H1 (cell line): Measurements from ENCODE around the gene DAZAP1. TPM values are rescaled to one million over a fixed set of nuclear protein-coding genes. Genes with fewer than 3 reads are reported as not detected.

Experiments used
- CTCF ChIA-PET: fragments of 300-600 bp; sonication (Branson Sonifier 250); formaldehyde crosslinking; loops from one replicate; lab custom pipeline; 2021; ENCODE audit not compliant: partially characterized antibody; lab: Charles Lee
- POLR2A ChIA-PET: fragments of 300-600 bp; sonication (Branson Sonifier 250); formaldehyde crosslinking; loops from one replicate; lab custom pipeline; 2021; ENCODE audit warnings: inconsistent platforms; ENCODE audit not compliant: partially characterized antibody; lab: Charles Lee
- DNase-seq, 2 experiments: peaks; one replicate each; pipeline versions ENCODE4 v3.0.0 to v3.0.0-alpha.2; 2010 to 2022; ENCODE audit warnings: low spot score in 2 of 2, low read depth in 1 of 2, mixed read lengths in 1 of 2
- FAIRE-seq: peaks from 2 replicates; lab custom pipeline; 2011; peaks lifted over from hg19 to GRCh38; lab: Jason Lieb, UNC
- H2AFZ ChIP-seq: 2 replicates; pipeline ENCODE4 v1.8.1; 2012; ENCODE audit warnings: low read length, inconsistent platforms
- H2AK5ac ChIP-seq: 2 replicates; pipeline ENCODE4 v1.6.1; 2013; ENCODE audit warnings: low read depth, low read length
- H2BK120ac ChIP-seq: replicated peaks from 2 replicates; pipeline ENCODE3; 2013; ENCODE audit warnings: low read depth, low read length, inconsistent platforms
- H2BK12ac ChIP-seq: 2 replicates; pipeline ENCODE4 v1.6.1; 2013; ENCODE audit warnings: low read depth, low read length
- H2BK15ac ChIP-seq: 2 replicates; pipeline ENCODE4 v1.6.1; 2013; ENCODE audit warnings: low read length
- H2BK20ac ChIP-seq: 2 replicates; pipeline ENCODE4 v1.6.1; 2013; ENCODE audit warnings: low read length
- H2BK5ac ChIP-seq: 2 replicates; pipeline ENCODE4 v1.6.1; 2013; ENCODE audit warnings: low read depth, low read length
- H3K14ac ChIP-seq: 2 replicates; pipeline ENCODE4 v1.6.1; 2013; ENCODE audit warnings: inconsistent platforms; ENCODE audit not compliant: insufficient read length
- H3K18ac ChIP-seq: 2 replicates; pipeline ENCODE4 v1.6.1; 2013; ENCODE audit warnings: low read length; ENCODE audit errors: extremely low read depth
- H3K23ac ChIP-seq: 2 replicates; pipeline ENCODE4 v1.6.1; 2013; ENCODE audit warnings: inconsistent platforms; ENCODE audit not compliant: insufficient read length
- H3K23me2 ChIP-seq: 2 replicates; pipeline ENCODE4 v1.6.1; 2013; ENCODE audit warnings: low read depth, low read length
- H3K27ac ChIP-seq: 2 replicates; pipeline ENCODE4 v1.6.1; 2011; ENCODE audit warnings: low read depth, low read length, inconsistent platforms
- H3K27me3 ChIP-seq, 4 experiments: replicated peaks in 1 of 4; 1 replicate in 1 of 4; 2 replicates in 3 of 4; pipeline versions ENCODE4 v1.6.1 to v1.8.1; 2011 to 2013; ENCODE audit warnings: low read length in 3 of 4, mild to moderate bottlenecking in 3 of 4, inconsistent platforms in 2 of 4, mixed read lengths in 2 of 4, moderate library complexity in 1 of 4; ENCODE audit not compliant: control insufficient read depth in 3 of 4, insufficient read depth in 3 of 4; ENCODE audit errors: extremely low read depth in 1 of 4
- H3K36me3 ChIP-seq, 4 experiments: 2 replicates each; pipeline versions ENCODE4 v1.6.1 to v1.8.1; 2011 to 2013; ENCODE audit warnings: mild to moderate bottlenecking in 4 of 4, low read length in 3 of 4, moderate library complexity in 2 of 4, control low read depth in 1 of 4, inconsistent platforms in 1 of 4; ENCODE audit not compliant: insufficient read depth in 4 of 4, control insufficient read depth in 2 of 4
- H3K4ac ChIP-seq: replicated peaks from 2 replicates; pipeline ENCODE3; 2013; ENCODE audit warnings: low read length, low read depth, mixed read lengths, inconsistent platforms; ENCODE audit not compliant: insufficient read length
- H3K4me1 ChIP-seq, 4 experiments: replicated peaks in 1 of 4; 1 replicate in 1 of 4; 2 replicates in 3 of 4; pipeline versions ENCODE4 v1.6.1 to v1.8.1; 2011 to 2013; ENCODE audit warnings: low read length in 3 of 4, inconsistent platforms in 2 of 4, mixed read lengths in 1 of 4; ENCODE audit not compliant: insufficient read depth in 4 of 4, control insufficient read depth in 3 of 4
- H3K4me2 ChIP-seq, 2 experiments: 2 replicates each; pipeline versions ENCODE4 v1.6.1 to v1.8.1; 2011 to 2013; ENCODE audit warnings: low read depth in 2 of 2, low read length in 2 of 2, control low read depth in 1 of 2, inconsistent platforms in 1 of 2, mild to moderate bottlenecking in 1 of 2; ENCODE audit not compliant: insufficient read depth in 1 of 2
- H3K4me3 ChIP-seq, 4 experiments: fragments of 200-600, 300-600 bp in 1 of 4; sonication (generic), shearing (Covaris generic), sonication (Bioruptor Twin) in 1 of 4; 2 replicates each; pipeline versions ENCODE4 v1.5.1 to v1.8.1; 2011 to 2016; ENCODE audit warnings: low read length in 4 of 4, low read depth in 3 of 4, control low read depth in 2 of 4, inconsistent platforms in 2 of 4, mild to moderate bottlenecking in 2 of 4, mixed read lengths in 1 of 4, moderate library complexity in 1 of 4; ENCODE audit not compliant: insufficient read depth in 2 of 4; ENCODE audit errors: extremely low read depth in 1 of 4
- H3K56ac ChIP-seq: replicated peaks from 2 replicates; pipeline ENCODE3; 2013; ENCODE audit warnings: low read depth, mild to moderate bottlenecking, mixed read lengths, low read length, inconsistent platforms; ENCODE audit not compliant: insufficient read length
- H3K79me1 ChIP-seq: 2 replicates; pipeline ENCODE4 v1.6.1; 2013; ENCODE audit warnings: low read depth, low read length, control low read depth
- H3K79me2 ChIP-seq, 2 experiments: 2 replicates each; pipeline versions ENCODE4 v1.6.1 to v1.8.1; 2012 to 2013; ENCODE audit warnings: low read length in 2 of 2, mild to moderate bottlenecking in 2 of 2, inconsistent platforms in 1 of 2; ENCODE audit not compliant: insufficient read depth in 2 of 2, control insufficient read depth in 1 of 2
- H3K9ac ChIP-seq, 4 experiments: replicated peaks in 1 of 4; 1 replicate in 1 of 4; 2 replicates in 3 of 4; pipeline versions ENCODE4 v1.6.1 to v1.8.1; 2011 to 2013; ENCODE audit warnings: low read depth in 3 of 4, low read length in 3 of 4, control low read depth in 2 of 4, mild to moderate bottlenecking in 2 of 4, moderate library complexity in 2 of 4, inconsistent platforms in 1 of 4; ENCODE audit errors: extremely low read depth in 1 of 4
- H3K9me3 ChIP-seq, 2 experiments: 2 replicates each; pipeline versions ENCODE4 v1.6.1 to v1.8.1; 2012 to 2013; ENCODE audit warnings: mild to moderate bottlenecking in 2 of 2, moderate library complexity in 2 of 2, control low read depth in 1 of 2, inconsistent platforms in 1 of 2, low read depth in 1 of 2, low read length in 1 of 2, mixed read lengths in 1 of 2; ENCODE audit not compliant: insufficient read depth in 2 of 2
- H4K20me1 ChIP-seq, 2 experiments: replicated peaks in 1 of 2; 2 replicates each; pipeline versions ENCODE3 to v1.8.1; 2011 to 2013; ENCODE audit warnings: inconsistent platforms in 2 of 2, low read length in 2 of 2, mild to moderate bottlenecking in 1 of 2; ENCODE audit not compliant: insufficient read depth in 2 of 2, control insufficient read depth in 1 of 2
- H4K5ac ChIP-seq: 2 replicates; pipeline ENCODE4 v1.6.1; 2013; ENCODE audit warnings: low read length, low read depth, mixed read lengths, inconsistent platforms; ENCODE audit not compliant: insufficient read length
- H4K8ac ChIP-seq: 2 replicates; pipeline ENCODE4 v1.8.0; 2013; ENCODE audit warnings: mild to moderate bottlenecking, moderate library complexity, low read length, inconsistent platforms; ENCODE audit not compliant: insufficient read depth; ENCODE audit errors: extremely low read depth
- H4K91ac ChIP-seq: replicated peaks from 2 replicates; pipeline ENCODE3; 2013; ENCODE audit warnings: low read length, mixed read lengths, inconsistent platforms; ENCODE audit not compliant: insufficient read length
- BACH1 ChIP-seq: IDR thresholded peaks from 2 replicates; pipeline ENCODE4 v1.6.1; 2012; ENCODE audit warnings: low read length, improper control_type of control experiment
- GTF2F1 ChIP-seq: IDR thresholded peaks from 2 replicates; pipeline ENCODE4 v1.6.1; 2012; ENCODE audit warnings: low read depth, low read length, improper control_type of control experiment, borderline replicate concordance
- KDM4A ChIP-seq: IDR thresholded peaks from one replicate; pipeline ENCODE4 v1.7.1; 2012; ENCODE audit warnings: low read depth, mild to moderate bottlenecking, moderate library complexity, low read length, inconsistent platforms; ENCODE audit not compliant: severe bottlenecking
- POLR2AphosphoS5 ChIP-seq: IDR thresholded peaks from 2 replicates; pipeline ENCODE4 v1.6.1; 2011; ENCODE audit warnings: low read depth, low read length
- RFX5 ChIP-seq: IDR thresholded peaks from 2 replicates; pipeline ENCODE4 v1.6.1; 2011; ENCODE audit warnings: low read depth, low read length, improper control_type of control experiment, borderline replicate concordance
- SIX5 ChIP-seq: IDR thresholded peaks from 2 replicates; pipeline ENCODE4 v1.6.1; 2011; ENCODE audit warnings: mild to moderate bottlenecking, low read depth, low read length
- SP4 ChIP-seq: IDR thresholded peaks from 2 replicates; pipeline ENCODE4 v1.6.1; 2012; ENCODE audit warnings: low read length, inconsistent platforms
- TAF1 ChIP-seq: IDR thresholded peaks from 2 replicates; pipeline ENCODE4 v1.6.1; 2011; ENCODE audit warnings: mild to moderate bottlenecking, low read depth, low read length
- TAF7 ChIP-seq: optimal IDR thresholded peaks from 2 replicates; pipeline ENCODE3; 2011; ENCODE audit warnings: low read depth, mild to moderate bottlenecking, inconsistent platforms, low read length, moderate library complexity, borderline replicate concordance
- WGBS, 2 experiments: shearing (Covaris generic) in 1 of 2; methylation state at CpG; one replicate each; pipeline versions ENCODE4 v1.1.6 to v1.1.7; 2013 to 2015; ENCODE audit warnings: low lambda C conversion rate in 2 of 2, mixed read lengths in 2 of 2, inconsistent platforms in 1 of 2, low coverage in 1 of 2, missing lambda C conversion rate in 1 of 2; ENCODE audit not compliant: insufficient replicate concordance in 2 of 2, insufficient coverage in 1 of 2, insufficient read length in 1 of 2; ENCODE audit errors: extremely low coverage in 1 of 2, missing lambda C conversion rate in 1 of 2; 5-methylcytosine and 5-hydroxymethylcytosine counted together
- polyA plus RNA-seq, 7 experiments: library from polyadenylated mRNA; depleted of rRNA in 3 of 7; stranded (reverse) in 5 of 7; unstranded in 2 of 7; fragments of >200 nt in 5 of 7; fragments of 200-250 nt in 2 of 7; gene quantifications; 1 replicate in 5 of 7; 2 replicates in 1 of 7; 4 replicates in 1 of 7; pipeline versions ENCODE4 v1.2.1 to v1.2.3, GENCODE V29; 2011 to 2013; ENCODE audit warnings: missing spikeins in 2 of 7, mixed read lengths in 2 of 7
- total RNA-seq: library from RNA; stranded (reverse); fragmentation: NEBNext Ultra II Directional; extraction: Animal tissue kit (Norgen Biotek cat#: 25700); gene quantifications from 2 replicates; pipeline ENCODE4 v1.2.1, GENCODE V29; 2021
- TF ChIP-seq, protein P1 (sequence below): IDR thresholded peaks from 2 replicates; pipeline ENCODE4 v1.6.1; 2012; ENCODE audit warnings: low read length, inconsistent platforms
- TF ChIP-seq, protein P2 (sequence below): IDR thresholded peaks from 2 replicates; pipeline ENCODE4 v1.6.1; 2011; ENCODE audit warnings: low read length, improper control_type of control experiment

DAZAP1 gene
- total and polyA plus RNA-seq, 2 of the 8 experiments (the other 6 are each of a cell fraction or from before 2014, with no cell fraction given): 79.6 to 341 TPM

DNA sequence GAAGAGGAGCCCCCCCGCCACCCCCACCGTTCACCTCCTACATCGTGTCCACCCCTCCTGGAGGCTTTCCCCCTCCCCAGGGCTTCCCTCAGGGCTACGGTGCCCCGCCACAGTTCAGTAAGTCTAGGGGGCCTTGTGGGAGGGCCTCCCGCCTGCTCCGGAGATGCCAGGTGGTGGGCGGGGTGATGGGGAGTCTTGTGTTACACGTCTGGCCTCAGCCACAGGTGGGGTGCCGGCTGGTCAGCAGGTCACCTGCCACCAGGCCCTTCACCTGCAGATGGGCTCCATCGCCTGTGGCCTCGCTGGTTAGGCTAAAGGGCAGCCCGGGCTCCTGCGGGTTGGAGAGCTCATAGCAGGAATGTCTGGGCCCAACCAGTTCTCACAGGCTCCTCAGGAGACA, 22.9 kb downstream of the DAZAP1 start:
- no peak overlapping the region for H2BK12ac ChIP-seq
- H3K4ac ChIP-seq: no peak overlapping the region
- no peaks in the 10 kb centered on the region for H3K4me1 ChIP-seq
- peaks cover 0 to 17% of the 10 kb centered on the region in 2 experiments; a peak in 1 of 4 replicates for H3K79me2 ChIP-seq
- H3K79me1 ChIP-seq: peaks cover 5% of the 10 kb centered on the region; the same call in 1 of the 2 replicates
- peaks cover 30 to 74% (median 66%) of the 10 kb centered on the region in 4 experiments for H3K36me3 ChIP-seq
- no peaks in the 10 kb centered on the region for H3K23me2 ChIP-seq
- no peak overlapping the region for H3K56ac ChIP-seq
- peaks cover 19 to 32% of the 10 kb centered on the region in 2 experiments for H4K20me1 ChIP-seq
- WGBS, 2 experiments: 90% methylated on average over 11 of the region's 14 CpGs; no CpG with 5 or more reads in 1 of the 2 experiments
- ChIA-PET CTCF (interaction anchor here (1.5 kb wide), 1 partner anchor 9 kb away, joined by 4 read pairs; no protein-coding TSS in a partner anchor), POLR2A (interaction anchor here (0.8 to 1.8 kb wide), 4 partner anchors 12 to 98 kb away, joined by 3 to 5 read pairs (median 4); no protein-coding TSS in a partner anchor)
- no peak for DNase-seq
- H3K18ac ChIP-seq: no peak overlapping the region
- H2BK20ac ChIP-seq: no peak overlapping the region
- H2BK5ac ChIP-seq: no peak overlapping the region
- H3K9me3 ChIP-seq: no peaks in the 10 kb centered on the region
- no peak overlapping the region for H3K23ac ChIP-seq
- H3K14ac ChIP-seq: no peak overlapping the region
- H3K4me3 ChIP-seq: no peak overlapping the region
- no peak overlapping the region for H2AFZ ChIP-seq
- H2AK5ac ChIP-seq: no peak overlapping the region
- H4K5ac ChIP-seq: no peak overlapping the region
- no peak overlapping the region; the same call in 1 of the 2 replicates for H4K8ac ChIP-seq
- H3K27me3 ChIP-seq: no peaks in the 10 kb centered on the region
- no peak overlapping the region for H2BK120ac ChIP-seq
- H3K4me2 ChIP-seq: no peak overlapping the region
- H3K27ac ChIP-seq: no peak overlapping the region
- no peak overlapping the region for H3K9ac ChIP-seq
- FAIRE-seq: no peak
- no peak overlapping the region for H4K91ac ChIP-seq
- no peak overlapping the region for H2BK15ac ChIP-seq
- TF ChIP-seq SP4: no peak
- no peak for TF ChIP-seq BACH1
- no peak for TF ChIP-seq TAF7
- no peak for TF ChIP-seq TAF1
- TF ChIP-seq SIX5: no peak
- no peak for TF ChIP-seq POLR2AphosphoS5
- TF ChIP-seq, protein P1, sequence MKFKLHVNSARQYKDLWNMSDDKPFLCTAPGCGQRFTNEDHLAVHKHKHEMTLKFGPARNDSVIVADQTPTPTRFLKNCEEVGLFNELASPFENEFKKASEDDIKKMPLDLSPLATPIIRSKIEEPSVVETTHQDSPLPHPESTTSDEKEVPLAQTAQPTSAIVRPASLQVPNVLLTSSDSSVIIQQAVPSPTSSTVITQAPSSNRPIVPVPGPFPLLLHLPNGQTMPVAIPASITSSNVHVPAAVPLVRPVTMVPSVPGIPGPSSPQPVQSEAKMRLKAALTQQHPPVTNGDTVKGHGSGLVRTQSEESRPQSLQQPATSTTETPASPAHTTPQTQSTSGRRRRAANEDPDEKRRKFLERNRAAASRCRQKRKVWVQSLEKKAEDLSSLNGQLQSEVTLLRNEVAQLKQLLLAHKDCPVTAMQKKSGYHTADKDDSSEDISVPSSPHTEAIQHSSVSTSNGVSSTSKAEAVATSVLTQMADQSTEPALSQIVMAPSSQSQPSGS: no peak
- TF ChIP-seq, protein P2, sequence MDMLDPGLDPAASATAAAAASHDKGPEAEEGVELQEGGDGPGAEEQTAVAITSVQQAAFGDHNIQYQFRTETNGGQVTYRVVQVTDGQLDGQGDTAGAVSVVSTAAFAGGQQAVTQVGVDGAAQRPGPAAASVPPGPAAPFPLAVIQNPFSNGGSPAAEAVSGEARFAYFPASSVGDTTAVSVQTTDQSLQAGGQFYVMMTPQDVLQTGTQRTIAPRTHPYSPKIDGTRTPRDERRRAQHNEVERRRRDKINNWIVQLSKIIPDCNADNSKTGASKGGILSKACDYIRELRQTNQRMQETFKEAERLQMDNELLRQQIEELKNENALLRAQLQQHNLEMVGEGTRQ: no peak
- TF ChIP-seq GTF2F1: no peak
- no peak for TF ChIP-seq KDM4A
- TF ChIP-seq RFX5: no peak
